Lower leg skin (tissue), 3 donors: ENCODE data around the gene AQP1.

Experiments used
- POLR2A ChIP-seq, 2 donors: fragments of 450-650 bp; IDR thresholded peaks; one replicate each; pipeline ENCODE4 v1.6.1; 2016 to 2017; ENCODE audit warnings: antibody characterized with exemption in 2 of 2, mild to moderate bottlenecking in 1 of 2, moderate library complexity in 1 of 2
- TF ChIP-seq, protein P1 (sequence below), 3 donors: fragments of 450-650 bp; IDR thresholded peaks; one replicate each; pipeline ENCODE4 v1.5.1; 2016; ENCODE audit warnings: antibody characterized with exemption in 3 of 3, mild to moderate bottlenecking in 3 of 3, moderate library complexity in 2 of 3

DNA sequence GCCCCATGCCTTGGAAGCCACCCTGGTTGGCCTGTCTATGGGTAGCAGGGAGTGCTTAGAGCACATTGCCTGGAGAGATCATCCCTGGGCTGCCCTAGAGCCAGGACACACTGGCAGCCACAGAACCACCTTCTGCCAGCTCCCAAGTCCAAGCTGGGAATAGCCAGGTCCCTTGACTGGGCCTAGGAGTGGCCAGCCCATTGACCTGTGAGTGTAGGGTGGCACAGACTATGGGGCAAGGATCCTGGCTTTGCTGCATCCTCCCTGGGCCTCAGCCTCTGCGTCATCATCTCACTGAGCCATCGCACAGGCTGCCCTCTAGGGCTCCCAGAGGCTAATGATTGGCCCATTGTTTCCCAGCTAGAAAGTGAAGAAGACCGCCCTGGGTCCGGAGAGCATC lies 7.0 kb downstream of the AQP1 start:
- TF ChIP-seq, protein P1, sequence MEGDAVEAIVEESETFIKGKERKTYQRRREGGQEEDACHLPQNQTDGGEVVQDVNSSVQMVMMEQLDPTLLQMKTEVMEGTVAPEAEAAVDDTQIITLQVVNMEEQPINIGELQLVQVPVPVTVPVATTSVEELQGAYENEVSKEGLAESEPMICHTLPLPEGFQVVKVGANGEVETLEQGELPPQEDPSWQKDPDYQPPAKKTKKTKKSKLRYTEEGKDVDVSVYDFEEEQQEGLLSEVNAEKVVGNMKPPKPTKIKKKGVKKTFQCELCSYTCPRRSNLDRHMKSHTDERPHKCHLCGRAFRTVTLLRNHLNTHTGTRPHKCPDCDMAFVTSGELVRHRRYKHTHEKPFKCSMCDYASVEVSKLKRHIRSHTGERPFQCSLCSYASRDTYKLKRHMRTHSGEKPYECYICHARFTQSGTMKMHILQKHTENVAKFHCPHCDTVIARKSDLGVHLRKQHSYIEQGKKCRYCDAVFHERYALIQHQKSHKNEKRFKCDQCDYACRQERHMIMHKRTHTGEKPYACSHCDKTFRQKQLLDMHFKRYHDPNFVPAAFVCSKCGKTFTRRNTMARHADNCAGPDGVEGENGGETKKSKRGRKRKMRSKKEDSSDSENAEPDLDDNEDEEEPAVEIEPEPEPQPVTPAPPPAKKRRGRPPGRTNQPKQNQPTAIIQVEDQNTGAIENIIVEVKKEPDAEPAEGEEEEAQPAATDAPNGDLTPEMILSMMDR (IDR thresholded peaks at IDR 0.05), result no peak
- no peak for TF ChIP-seq POLR2A (IDR thresholded peaks at IDR 0.05)
